Mesenteric fat pad (tissue), 1 donor: ENCODE results near the gene C1orf74. TPM values are rescaled to one million over a fixed set of nuclear protein-coding genes. Genes with fewer than 3 reads are reported as not detected.

Source experiments
- DNase-seq: peaks from one replicate; pipeline ENCODE4 v3.0.0-alpha.2; 2020; ENCODE audit warnings: low spot score
- total RNA-seq: library from RNA; stranded (reverse); fragmentation: NEBNext Ultra II Directional; extraction: Animal tissue kit (Norgen Biotek cat#: 25700); gene quantifications from one replicate; pipeline ENCODE4 v1.2.1, GENCODE V29; 2021
- donor health status: DM: yes; HTN: yes; CAD: no.

The C1orf74 gene
- total RNA-seq, 1 donor from 2014 or later: 1.2 TPM

DNA sequence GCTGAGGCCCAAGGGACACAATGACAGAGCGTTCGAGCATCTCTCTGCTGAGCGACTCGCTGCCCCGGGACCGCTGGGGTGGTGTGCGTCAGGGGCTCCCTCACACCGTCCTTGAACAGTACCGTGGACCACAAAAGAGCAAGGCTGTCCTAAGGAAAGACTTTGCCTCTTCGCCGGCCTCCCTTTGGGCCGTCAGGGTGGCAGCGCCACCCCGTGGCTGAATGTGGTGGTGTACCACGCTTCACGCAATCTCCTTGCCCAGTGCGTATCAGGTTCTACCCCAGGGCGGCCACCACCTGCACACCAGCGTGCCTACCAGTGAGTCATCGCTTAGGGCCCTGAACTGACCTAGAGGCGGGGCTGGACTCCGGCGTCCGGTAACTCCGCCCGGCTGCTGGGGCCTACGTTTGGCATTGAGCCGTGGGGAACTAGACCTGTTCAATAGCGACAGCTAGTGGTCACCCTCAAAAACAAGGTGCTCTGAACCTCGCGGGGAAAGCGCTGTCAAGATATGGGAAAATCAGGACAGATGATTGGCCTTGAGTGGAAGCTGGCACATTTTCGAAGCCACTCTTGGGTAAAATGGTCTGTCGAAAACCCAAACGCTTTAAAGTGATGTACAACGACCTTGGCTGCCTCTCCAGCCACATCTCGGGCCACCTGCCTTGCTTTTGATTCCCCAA lies 36.6 kb downstream of the C1orf74 start:
- peak; percentile 96 for DNase-seq

DNA sequence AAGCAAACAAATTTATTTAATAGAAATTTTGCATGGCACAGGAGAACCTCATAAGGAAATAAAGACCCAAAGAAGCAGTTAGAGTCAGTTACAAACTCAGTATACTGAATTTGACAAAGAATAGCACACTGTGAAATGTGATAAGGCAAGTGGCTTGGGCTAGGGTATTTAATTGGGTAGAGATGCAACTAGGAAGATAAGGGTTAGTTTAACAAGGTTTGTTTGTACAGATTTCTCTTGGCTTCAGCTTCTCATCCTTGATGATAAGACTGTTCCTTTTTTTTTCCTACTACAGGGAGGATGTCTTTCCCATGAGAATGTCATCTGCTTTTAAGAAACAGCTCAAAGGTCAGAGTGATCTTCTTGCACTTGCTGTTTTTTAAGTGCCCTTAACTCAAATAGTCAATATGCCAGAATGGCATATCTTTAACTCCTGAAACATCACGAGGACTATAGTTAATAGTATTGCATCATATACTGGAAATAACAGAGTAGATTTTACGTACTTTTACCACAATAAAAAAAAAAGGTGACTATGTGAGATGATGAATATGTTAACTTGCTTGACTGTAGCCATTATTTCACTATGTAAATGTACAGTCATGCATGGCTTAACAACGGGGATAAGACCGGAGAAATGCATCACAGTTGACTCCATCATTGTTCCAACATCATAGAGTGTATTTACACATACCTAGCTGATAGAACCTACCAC lies 37.8 kb downstream of the C1orf74 start:
- no peak for DNase-seq

DNA sequence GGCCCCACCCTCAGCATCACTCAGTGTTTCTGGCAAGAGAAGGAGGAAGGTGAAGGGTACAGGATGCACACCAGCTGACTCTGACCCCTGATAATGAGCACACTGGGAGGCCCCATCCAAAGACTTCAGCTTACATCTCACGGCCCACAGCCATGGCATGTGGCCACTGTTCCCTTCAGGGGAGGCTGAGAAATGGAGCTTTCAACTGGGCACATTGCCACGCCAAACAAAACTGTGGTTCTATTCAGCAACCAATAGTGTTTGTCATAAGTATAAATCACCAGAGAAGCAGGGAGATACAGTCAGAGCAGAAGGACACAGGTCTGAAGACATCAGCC lies 41.2 kb downstream of the C1orf74 start:
- no peak for DNase-seq

DNA sequence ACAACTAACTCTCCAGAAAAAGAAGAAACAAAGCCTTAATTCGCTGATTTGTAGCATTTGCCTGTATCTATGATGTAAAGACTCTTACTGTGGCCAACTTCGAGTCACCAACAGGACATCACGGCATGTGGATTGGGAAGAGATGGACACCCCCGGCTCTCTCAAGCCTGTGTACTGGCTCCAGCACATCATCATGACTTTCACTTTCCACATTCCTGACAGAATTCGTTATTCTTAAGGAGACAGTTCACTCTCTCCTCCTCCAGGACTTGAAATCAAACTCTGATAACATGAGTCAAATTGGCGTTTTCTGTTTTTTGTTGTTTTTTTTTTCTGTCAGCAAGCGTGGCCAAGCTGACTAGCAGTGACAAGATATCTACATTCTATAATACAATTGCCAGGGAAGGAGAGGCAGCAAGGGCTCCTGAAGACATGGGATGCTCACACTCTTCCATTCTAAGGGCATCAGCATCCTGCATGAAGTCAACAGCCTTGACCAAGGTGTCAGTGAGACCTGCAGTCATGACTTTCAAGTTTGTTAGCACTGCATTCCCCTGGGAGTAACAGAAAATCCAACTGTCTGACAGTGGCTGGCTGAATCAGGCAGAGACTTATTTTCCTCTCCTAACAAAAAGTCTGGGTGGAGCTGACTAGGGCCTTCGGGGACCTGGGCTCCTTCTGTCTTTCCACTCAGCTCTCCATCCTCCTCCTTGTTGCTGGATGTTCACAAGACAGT lies 41.8 kb downstream of the C1orf74 start:
- no peak for DNase-seq

DNA sequence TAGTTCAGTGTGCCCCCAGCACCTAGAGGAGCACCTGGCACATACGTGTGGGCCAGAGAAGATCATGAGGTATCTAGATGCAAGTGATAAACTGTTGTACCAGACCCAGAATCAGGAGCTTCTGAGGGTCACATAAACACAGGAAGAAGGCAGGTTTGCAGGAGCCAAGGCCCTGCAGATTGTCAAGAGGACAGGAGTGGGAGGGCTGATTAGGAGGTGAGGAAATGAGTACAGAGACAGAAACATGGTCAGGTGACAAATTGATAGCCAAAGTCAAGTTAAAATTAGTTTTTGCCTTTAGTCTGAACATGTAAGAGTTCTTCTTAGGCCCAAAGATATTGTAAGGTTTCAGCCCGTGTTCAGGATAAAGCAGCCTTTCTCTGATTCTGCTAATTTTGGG lies 42.5 kb downstream of the C1orf74 start:
- no peak for DNase-seq

DNA sequence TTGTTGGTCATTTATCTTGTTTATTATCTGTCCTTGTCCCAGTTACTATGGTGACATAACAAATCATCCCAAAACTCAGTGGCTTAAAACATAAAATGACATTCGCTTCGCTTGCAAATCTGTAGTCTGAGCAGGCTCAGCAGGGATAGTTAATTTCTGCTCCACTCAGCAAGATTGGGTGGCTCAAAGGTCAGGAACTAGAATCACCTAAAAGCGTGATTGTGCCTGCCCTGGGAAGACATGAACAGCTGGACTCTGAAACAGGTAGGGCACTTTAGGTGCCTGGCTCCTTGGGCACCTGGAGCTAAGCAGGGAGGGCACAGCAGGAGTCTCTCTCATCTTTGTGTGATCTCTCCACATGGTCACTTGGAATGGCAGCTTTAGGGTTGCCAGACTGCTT lies 43.2 kb downstream of the C1orf74 start:
- no peak for DNase-seq

DNA sequence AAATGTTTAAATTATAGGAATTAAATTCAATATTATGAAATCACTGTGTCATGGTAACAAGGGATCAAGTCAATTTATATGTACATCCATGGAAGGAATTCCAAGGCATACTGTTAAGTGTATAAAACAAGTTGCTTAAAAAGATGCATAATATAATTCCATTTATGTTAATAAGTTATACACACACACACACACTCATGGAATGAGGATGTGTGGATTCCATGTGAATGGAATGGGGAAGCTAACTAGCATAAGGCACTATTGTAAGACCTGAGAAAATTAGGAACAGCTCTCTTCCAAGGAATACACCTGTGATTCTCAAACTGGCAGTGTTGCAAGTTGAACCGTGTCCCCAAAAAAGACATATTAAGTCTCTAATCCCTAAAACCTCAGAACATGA lies 46.1 kb downstream of the C1orf74 start:
- no peak for DNase-seq

DNA sequence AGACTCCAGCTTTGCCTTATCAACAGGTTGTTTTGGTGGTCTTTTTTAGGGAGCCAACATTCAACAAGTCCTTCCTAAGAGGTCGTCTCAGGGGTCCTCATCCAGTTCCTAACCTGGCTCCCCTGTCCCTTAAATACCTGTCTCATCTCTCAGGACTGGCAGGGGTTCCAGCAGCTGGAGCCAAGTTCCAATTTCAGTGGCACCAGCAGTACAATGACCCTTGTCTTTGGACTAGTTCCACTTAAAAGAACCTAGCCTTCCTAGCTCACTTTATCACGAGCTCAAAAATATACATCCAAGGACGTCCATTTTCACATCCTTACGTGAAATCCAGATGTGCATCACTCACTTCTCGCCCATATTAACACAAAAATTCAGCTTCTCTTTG lies 47.2 kb downstream of the C1orf74 start:
- DNase-seq: no peak

DNA sequence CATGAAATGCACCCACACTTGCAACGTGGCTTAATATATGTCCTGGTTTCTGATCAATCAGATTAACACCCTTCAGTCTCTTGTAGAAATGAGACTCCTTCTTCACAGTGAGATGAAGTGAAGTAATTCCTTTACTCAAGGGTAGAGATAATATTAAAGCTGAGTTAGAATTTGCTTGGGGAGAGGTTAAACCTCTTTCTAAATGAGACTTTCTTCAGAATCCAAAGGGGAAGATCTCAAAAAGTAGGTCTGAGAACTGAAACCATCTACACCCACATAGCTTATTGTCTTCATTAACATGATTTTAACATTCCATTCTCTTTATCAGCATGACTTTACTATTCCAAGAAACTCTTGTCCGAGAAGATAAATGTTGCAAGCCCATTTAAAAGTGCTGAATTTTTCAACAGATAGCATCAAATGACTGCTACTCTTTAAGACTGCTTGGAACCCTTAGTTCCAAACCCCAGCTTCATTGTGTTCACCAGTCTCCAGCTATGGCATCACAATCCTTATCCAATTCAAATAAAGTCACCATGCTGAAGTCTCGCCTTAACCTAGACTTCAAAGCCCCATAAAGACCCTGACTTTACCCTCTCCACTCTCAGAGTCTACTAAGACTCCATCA lies 47.8 kb downstream of the C1orf74 start:
- DNase-seq: no peak

DNA sequence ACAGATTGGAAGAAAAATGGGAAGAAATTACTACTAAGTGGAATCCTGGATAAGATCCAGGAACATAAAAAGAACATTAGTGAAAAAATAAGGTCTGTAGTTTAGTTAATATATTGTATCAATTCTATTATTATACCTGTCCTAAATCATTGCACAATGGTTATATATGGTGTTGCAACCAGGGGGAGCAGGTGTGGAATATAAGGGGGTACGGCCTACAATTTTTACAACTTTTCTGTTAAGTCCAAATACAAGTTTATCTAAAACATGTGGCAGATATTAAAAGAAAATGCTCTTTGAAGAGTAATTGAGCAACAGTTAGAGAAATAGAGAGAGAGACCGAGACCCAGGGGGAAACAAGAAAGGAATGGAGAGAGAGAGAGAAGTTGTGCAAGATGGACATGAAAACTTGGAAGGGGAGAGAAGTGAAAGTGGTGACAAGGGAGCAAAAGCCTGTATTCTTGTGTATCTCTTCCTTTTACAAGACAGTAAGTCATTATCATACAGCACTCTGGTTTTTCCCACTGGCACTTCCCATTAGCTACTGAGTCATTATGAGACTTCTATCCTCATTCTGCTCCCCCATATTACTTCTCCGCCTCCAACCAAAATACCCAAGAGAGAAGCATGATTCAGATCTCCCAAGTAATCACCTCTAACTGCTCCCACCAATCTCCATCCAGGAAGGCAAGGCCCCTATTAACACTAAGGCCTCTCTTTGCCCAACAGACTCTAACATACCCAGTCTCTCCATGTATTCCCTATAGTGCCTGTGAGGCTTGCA lies 50.8 kb downstream of the C1orf74 start:
- DNase-seq: no peak

DNA sequence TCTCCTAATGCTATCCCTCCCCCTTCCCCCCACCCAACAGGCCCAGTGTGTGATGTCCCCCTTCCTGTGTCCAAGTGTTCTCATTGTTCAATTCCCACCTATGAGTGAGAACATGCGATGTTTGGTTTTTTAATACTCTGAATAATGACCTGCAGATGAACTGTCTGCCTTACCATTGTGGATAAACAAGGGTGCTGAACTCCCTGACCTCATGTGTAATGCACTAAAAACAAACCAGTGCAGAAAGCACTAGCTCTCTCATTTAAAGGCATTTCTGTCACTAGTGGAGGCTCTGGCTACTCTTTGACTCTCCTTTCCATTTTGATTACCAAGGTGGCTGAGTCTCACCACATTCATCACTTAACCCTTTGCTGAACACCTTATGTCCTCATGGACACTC lies 51.6 kb downstream of the C1orf74 start:
- no peak for DNase-seq

DNA sequence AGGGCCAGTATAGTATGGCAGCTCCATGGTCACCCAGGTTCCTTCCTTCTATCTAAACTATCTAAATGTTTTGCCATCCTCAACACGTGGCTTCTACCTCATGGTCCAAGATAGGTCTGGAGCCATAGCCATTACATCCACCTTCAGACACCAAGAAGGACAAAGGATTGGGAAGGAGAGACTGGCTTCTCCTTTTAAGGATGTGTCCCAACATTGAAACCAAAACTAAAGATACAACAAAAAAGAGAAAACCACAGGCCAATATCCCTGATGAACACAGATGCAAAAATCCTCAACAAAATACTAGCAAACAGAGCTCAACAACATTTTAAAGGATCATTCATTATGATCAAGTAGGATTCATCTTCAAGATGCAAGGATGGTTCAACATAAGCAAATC lies 54.9 kb downstream of the C1orf74 start:
- no peak for DNase-seq

Other genes starting within 250 kb of the C1orf74 start
- gene CAMK1G, start 200.8 kb downstream of the C1orf74 start, total RNA-seq: not detected
- gene LAMB3, start 132.1 kb downstream of the C1orf74 start, total RNA-seq: 35.6 TPM
- 2,798 TPM for gene G0S2, start 109.1 kb downstream of the C1orf74 start, total RNA-seq
- gene HSD11B1, start 79.7 kb downstream of the C1orf74 start, total RNA-seq: 83.7 TPM
- 3.7 TPM for gene TRAF3IP3, start 28.5 kb downstream of the C1orf74 start, total RNA-seq
- gene IRF6, start 21.6 kb upstream of the C1orf74 start, total RNA-seq: 0.74 TPM
- 7.3 TPM for gene UTP25, start 43.4 kb upstream of the C1orf74 start, total RNA-seq
- gene SYT14, start 153.7 kb upstream of the C1orf74 start, total RNA-seq: not detected